NCI-H524 (cell line): ENCODE measurements around the gene MIS12.

Source experiments
- DNase-seq, 2 experiments: peaks; one replicate each; lab custom pipeline; 2025; lab: John Stamatoyannopoulos, UW

MIS12 gene

GRCh38 chr17:5533486-5534315, 47.3 kb downstream of the MIS12 start:
- DNase-seq, result no peak

- no peak for DNase-seq
Measured at GRCh38 chr17:5535436-5535835, 49.1 kb downstream of the MIS12 start.

- DNase-seq, result no peak
Measured at GRCh38 chr17:5536866-5537650, 50.7 kb downstream of the MIS12 start.

GRCh38 chr17:5539286-5539685, 52.9 kb downstream of the MIS12 start:
- no peak for DNase-seq

- DNase-seq, result no peak
Measured at GRCh38 chr17:5540321-5540720, 54.0 kb downstream of the MIS12 start.
